Upper lobe of right lung (tissue), 1 donor: Measurements from ENCODE around the gene BBS10. TPM values are rescaled to one million over a fixed set of nuclear protein-coding genes. Genes with fewer than 3 reads are reported as not detected.

Experiments used
- ATAC-seq: fragments of 200-7000 bp; cut with Tn5 transposase; one replicate; pipeline ENCODE4 v1.9.1; 2020; ENCODE audit warnings: mild to moderate bottlenecking, moderate library complexity
- DNase-seq: peaks from one replicate; pipeline ENCODE4 v3.0.0-alpha.2; 2020
- H3K27ac ChIP-seq: fragments of 200-600 bp; one replicate; pipeline ENCODE4 v1.8.0; 2022
- H3K27me3 ChIP-seq: fragments of 200-600 bp; one replicate; pipeline ENCODE4 v1.8.0; 2022; ENCODE audit warnings: mild to moderate bottlenecking
- H3K36me3 ChIP-seq: fragments of 200-600 bp; one replicate; pipeline ENCODE4 v1.8.0; 2022
- H3K4me1 ChIP-seq: fragments of 200-600 bp; one replicate; pipeline ENCODE4 v1.8.0; 2022
- H3K4me3 ChIP-seq: fragments of 200-600 bp; one replicate; pipeline ENCODE4 v1.8.0; 2022; ENCODE audit warnings: mild to moderate bottlenecking
- H3K9me3 ChIP-seq: fragments of 200-600 bp; one replicate; pipeline ENCODE4 v1.8.0; 2022
- CTCF ChIP-seq: fragments of 200-600 bp; IDR thresholded peaks from one replicate; pipeline ENCODE4 v1.8.0; 2022; ENCODE audit warnings: antibody characterized with exemption
- intact Hi-C: fragments of 100-400 bp; cut with DNase I; formaldehyde crosslinking; loops from one replicate; pipeline ENCODE4 v1.11.0; 2022
- total RNA-seq: library from RNA; stranded (reverse); fragmentation: NEBNext Ultra II Directional; extraction: Animal tissue kit (Norgen Biotek cat#: 25700); gene quantifications from one replicate; pipeline ENCODE4 v1.2.1, GENCODE V29; 2021
- donor health status: DM: no; HTN: yes; CAD: no; lungs with severe emphysema.

Gene BBS10
- total RNA-seq, 1 donor from 2014 or later = 14.5 TPM

GRCh38 chr12:76345569-76345968, 2.6 kb downstream of the BBS10 start:
- no peak for TF ChIP-seq CTCF
- no peak overlapping the region for H3K4me3 ChIP-seq
- ATAC-seq (no peak), DNase-seq (no peak)
- intact Hi-C loops = no loop called here
- H3K9me3 ChIP-seq = no peaks in the 10 kb centered on the region
- H3K27ac ChIP-seq = peak overlapping the region; percentile 55
- peaks cover 8% of the 10 kb centered on the region for H3K4me1 ChIP-seq
- H3K36me3 ChIP-seq = no peaks in the 10 kb centered on the region
- H3K27me3 ChIP-seq = no peaks in the 10 kb centered on the region

GRCh38 chr12:76341436-76342030, 6.7 kb downstream of the BBS10 start:
- H3K27ac ChIP-seq = no peak overlapping the region
- peaks cover 8% of the 10 kb centered on the region for H3K4me1 ChIP-seq
- H3K9me3 ChIP-seq = no peaks in the 10 kb centered on the region
- no peak for TF ChIP-seq CTCF
- H3K36me3 ChIP-seq = no peaks in the 10 kb centered on the region
- DNase-seq = no peak
- no peak overlapping the region for H3K4me3 ChIP-seq
- ATAC-seq = no peak
- H3K27me3 ChIP-seq = no peaks in the 10 kb centered on the region
- intact Hi-C loops = no loop called here

GRCh38 chr12:76340680-76341435, 7.4 kb downstream of the BBS10 start:
- DNase-seq (no peak), ATAC-seq (peak; percentile 71)
- Histone ChIP-seq H3K9me3 (no peaks in the 10 kb centered on the region), H3K36me3 (no peaks in the 10 kb centered on the region), H3K27ac (no peak overlapping the region), H3K4me1 (peaks cover 8% of the 10 kb centered on the region), H3K4me3 (no peak overlapping the region), H3K27me3 (no peaks in the 10 kb centered on the region)
- TF ChIP-seq CTCF = no peak
- intact Hi-C loops = no loop called here

GRCh38 chr12:76337583-76337982, 10.6 kb downstream of the BBS10 start:
- ATAC-seq (no peak), DNase-seq (no peak)
- Histone ChIP-seq H3K4me3 (no peak overlapping the region), H3K27ac (no peak overlapping the region), H3K36me3 (no peaks in the 10 kb centered on the region), H3K9me3 (no peaks in the 10 kb centered on the region), H3K27me3 (no peaks in the 10 kb centered on the region), H3K4me1 (no peaks in the 10 kb centered on the region)
- no peak for TF ChIP-seq CTCF
- intact Hi-C loops = no loop called here

- intact Hi-C loops = no loop called here
- Histone ChIP-seq H3K27ac (no peak overlapping the region), H3K36me3 (no peaks in the 10 kb centered on the region), H3K4me1 (no peaks in the 10 kb centered on the region), H3K27me3 (no peaks in the 10 kb centered on the region), H3K9me3 (no peaks in the 10 kb centered on the region), H3K4me3 (no peak overlapping the region)
- DNase-seq (no peak), ATAC-seq (no peak)
- TF ChIP-seq CTCF = no peak
Observed at GRCh38 chr12:76332606-76333005, 15.6 kb downstream of the BBS10 start.
